Left forelimb (tissue), 1 donor: Measurements from ENCODE around the gene MOB3C.

Experiments used
- DNase-seq: peaks from one replicate; pipeline ENCODE4 v3.0.0-alpha.2; 2018; ENCODE audit warnings: low spot score

Gene MOB3C

DNA sequence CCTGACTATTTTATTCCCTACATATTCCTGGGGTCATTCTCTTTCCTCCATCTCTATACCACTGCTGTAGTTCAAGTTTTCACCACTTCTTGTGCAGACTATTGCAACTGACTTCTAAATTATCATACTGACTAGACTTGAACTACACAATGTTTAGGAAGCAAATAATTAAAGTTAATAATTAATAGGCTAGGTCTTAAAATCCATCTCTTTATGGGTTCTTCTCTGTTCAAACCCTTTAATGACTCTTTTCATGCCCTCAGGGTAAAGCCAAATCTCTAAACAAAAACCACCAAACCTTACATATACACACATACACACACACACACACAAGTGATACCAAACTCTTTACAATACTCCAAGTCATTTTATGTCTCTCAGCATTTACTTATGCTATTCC lies 22.3 kb upstream of the MOB3C start:
- DNase-seq = no peak

DNA sequence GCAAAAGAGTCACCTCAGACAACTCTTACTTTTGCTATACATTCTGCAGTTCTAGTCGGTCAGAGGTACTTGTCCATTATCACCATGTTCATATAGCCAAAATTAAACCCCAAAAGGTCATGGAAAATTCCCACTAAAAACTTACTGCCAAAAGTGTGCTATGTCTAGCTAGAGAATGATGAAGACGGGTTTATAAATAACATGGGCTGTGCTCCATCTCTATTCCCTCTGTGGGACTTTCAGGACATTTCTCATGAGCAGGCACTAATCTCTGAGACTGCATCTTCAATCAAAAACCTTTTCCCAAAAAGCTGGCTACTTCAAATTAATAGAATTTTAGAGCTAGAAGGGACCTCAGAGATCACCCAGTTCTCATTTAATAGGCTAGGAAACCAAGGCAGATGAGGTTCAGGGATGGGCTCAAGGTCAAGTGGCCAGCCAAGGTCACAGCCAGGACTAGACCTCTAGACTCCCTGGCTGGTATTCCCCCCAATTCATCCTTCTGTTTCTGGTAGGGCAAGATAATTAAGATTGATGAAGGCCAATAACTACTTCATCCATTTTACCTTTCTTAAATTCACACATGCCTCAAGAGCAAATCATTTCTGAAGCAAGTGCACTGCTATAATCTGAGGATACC lies 21.0 kb upstream of the MOB3C start:
- no peak for DNase-seq

DNA sequence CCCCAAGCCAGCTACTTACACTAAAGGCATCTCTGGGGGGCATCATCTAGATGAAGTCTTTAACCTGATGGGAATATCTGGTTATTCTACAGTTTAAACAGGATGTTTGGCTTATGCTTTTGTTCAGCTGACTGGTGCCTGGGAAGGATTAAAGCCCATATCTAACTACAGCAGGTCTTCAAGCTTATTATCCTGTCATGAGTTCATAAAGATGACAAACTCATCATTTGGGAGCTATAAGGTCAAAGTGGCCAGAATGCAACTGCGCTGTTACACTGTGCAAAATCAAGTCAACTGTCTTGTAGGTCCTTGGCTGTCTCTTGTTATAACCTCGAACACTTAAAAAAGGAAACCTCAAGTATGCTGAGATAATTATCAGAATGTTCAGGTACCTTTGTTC lies 18.6 kb upstream of the MOB3C start:
- DNase-seq = no peak

DNA sequence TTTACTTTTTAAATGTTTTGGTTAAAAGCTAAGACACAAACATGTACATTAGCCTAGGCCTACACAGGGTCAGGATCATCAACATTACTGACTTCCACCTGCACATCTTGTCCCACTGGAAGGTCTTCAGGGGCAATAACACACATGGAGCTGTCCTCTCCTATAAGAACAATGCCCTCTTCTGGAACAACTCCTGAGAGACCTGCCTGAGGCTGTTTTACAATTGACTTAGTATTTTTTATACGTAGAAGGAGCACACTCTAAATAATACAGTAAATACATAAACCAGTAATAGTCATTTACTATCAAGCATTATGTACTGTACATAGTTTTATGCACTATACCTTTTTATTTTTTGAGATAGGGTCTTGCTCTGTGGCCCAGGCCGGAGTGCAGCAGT lies 14.1 kb upstream of the MOB3C start:
- no peak for DNase-seq

DNA sequence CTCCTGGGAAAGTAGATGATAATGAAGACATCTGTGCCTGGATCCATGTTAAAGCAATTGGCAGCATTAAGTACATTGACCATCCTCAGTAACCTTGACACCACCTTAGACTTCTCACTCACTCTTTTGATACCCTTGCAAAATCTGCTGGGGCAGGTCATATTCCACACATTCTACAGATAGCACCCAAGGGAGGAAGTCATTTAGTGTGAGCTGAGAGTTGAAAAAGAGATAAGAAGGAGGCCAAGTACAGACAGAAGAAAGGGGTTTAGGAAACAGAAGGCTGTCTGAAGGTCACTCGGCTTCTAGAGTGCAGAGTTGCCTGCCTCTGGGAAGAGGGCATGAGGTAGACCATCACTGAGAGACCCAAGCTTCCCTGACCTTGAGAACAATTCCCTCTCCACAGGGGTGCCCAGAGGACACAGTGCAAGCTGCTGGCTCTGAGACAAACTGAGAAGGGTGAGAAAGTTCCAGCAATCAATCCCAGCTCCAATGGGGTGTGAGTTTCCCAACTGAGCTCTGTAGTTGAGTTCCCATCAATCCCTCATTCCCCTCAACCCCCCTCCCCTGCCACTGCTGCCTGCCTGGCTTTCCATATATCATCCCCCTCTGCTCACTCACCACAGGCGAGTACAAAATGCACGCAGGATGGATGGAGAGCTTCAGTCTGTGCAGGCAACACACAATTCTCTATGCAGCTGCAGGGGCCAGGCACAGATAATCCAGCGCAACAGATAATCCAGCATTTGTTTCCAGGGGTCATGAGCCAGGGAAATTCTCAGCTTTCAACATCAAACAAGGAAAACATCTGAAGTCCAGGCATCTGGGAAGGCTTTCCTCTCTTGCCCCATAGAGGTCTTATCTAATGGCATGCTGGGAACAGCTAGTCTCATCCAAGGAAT lies 7.4 kb upstream of the MOB3C start:
- peak; percentile 33 for DNase-seq

DNA sequence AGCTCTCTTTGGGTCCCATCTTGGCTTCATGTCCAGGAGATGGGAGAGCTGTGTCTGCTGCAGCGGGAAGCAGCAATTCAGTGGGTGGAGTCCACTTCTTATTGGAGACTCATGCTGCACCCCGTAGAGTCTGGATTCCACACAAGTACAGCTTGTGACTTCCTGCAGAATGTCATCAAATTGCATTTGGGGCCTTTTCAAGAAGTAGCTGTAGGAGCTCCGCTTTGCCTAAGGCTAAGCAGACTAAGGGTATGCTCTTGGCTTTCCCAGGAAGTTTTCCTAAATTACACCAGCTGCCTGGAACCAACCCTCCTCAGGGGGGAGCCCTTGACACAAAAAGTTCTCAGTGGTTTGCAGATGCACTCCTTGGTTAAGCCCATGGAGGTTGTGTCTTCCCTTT lies 5.7 kb upstream of the MOB3C start:
- no peak for DNase-seq

DNA sequence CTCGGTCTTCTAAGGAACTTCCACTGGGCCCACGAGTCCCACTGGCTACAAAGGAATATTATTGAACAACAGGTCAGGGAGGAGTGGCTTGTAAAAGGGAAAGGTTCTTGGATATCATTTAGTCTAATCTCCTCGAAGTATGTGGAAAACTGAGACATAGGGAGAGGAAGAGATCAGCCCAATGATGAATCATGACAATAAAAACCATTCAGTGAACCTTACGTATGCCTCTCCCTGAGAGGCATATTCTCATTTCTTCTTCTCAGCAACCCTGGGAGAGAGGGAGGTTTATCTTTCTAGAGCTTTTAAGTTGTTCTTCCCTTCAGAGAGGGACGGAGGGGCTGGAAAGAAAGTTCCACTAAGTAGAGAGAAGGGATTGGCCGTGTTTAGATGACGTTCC lies 5.3 kb upstream of the MOB3C start:
- DNase-seq = no peak

DNA sequence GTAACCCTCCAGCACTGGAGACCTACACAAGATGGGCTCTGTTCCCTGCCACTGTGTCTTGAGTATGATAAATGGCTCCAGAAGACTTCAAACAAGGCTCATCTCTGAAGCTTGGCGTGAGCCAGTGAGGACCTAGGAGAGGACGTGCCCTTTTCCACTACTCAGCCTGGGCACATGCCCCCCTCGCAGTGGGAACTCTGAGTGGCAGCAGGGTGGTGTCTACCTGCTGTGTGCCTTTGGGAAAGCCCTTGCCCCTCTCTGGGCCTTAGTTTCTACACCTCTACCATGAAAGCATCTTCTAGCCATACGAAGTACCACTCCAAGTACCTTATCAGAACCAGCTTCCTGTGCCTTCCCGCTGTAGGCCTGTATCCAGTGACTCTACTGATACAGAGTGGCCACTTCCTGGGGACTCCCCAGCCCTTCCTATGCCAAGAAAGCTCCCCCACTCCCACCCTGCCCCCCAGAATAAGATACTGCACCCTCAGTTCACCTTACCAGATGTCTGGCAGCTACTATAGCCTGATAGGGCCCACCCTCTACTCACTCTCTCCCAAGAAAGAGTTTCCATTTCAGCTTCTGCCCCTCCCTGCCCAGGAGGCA lies 3.1 kb upstream of the MOB3C start:
- DNase-seq = peak; percentile 18

DNA sequence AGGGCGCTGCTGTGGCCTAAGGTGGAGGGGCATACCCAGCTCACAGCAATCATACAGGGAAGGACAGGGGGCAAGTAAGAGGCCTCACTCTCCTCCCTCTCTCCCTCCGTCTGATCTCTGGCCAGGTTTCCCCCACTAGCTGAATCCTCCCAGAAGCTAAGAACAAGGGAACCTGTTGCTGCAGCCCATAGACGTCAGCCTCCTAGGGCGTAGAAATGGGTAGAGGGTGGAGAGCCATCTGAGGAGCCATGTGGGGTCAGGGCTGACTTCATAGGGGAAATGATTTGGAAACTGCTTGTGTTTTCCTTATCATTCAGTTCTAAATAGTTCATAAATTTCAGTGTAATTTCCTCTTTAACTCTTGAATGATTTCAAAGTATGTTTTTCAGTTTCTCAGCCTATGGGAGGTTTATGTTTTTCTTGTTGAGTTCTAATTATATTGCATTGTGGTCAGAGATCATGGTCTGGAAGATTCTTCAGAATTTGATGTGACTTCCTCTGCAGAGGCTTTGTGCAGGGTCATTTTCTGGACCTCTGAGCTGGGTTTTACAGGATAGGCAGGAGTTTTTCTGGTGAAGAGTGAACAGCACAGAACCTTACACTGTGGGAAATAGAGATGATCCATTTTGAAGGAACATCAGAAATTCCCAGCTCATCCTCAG lies 2.3 kb upstream of the MOB3C start:
- DNase-seq = peak; percentile 37

DNA sequence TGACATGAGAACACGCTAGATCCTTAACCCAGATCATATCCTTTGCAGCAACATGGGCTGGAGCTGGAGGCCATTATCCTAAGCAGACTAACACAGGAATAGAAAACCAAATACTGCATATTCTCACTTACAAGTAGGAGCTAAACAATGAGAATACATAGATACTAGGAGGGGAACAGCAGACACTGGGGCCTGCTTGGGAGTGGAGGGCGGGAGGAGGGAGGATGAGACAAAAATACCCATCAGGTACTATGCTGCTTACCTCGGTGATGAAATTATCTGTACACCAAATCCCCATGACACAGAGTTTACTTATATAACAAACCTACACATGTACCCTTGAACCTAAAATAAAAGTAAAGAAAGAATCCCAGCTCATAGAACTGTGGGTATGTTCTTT lies 1.2 kb upstream of the MOB3C start:
- DNase-seq = peak; percentile 6

DNA sequence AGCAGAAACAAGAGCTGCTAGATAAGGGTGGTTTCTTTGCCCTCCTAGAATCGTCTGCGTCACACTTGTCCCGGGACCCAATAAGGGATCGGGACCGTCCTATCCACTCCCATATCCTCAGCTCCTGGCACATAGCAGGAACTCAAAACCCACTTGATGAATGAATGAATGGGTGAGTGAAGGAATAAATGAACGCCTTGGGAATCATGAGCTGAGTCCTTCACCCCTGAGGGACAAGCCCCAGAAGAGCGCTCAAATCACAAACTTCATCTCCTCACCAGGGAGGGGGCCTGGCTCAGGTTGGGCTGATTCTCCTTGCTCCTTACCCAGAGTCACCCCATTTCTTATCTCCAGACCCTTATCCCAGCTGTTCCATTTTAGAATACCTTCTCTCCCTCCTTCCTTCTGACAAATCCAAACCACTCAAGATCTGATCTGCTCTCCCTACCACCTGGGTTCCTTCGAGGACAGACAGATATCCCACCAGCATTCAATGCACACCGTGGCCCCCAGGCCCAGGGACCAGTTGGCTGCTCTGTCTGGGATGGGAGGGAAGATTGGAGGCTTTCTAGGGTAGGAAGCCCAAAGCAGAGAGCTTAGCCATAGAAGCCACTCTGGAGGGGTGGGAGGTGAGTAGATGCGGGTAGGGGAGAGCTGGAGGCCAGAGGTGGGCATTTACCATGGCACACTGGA lies 643 bp upstream of the MOB3C start:
- DNase-seq = peak; percentile 52

DNA sequence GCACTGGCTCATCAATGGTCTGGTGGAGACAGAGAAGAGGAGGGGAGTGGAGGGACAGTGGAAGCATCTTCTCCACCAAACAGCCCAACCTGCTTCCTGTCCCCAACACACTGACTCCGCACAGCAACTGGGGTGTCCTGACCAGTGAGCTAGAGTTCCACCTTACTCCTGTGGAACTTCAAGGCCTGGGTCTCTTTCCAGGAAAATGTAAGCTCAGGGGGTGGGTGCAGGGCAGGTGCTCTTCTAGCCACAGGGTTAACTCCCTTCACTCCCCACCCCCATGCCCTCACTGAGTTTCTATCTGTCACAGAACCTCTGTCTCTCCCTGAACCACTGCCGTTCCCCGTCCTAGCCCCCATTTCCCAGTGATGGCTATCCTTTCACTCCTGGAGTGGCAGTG lies 876 bp downstream of the MOB3C start:
- DNase-seq = no peak

DNA sequence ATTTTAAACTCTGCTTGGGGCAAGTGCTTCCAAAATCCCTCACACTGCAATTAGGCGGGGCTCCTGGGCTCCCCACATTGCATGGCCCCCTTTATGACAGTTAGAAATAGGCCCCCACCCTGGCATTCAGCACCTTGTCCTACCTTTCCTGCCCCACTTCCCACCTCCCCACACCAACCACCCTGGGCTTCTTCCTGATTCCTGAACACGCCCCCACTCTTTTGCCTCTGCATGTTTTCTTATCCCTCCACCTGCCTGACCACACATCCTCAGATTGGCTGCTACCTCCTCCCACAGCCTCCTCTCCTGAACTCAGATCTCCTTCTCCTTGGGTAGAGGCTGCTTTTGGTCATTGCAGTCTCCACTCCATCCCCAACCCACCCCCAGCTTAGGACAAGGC lies 1.5 kb downstream of the MOB3C start:
- DNase-seq = no peak

DNA sequence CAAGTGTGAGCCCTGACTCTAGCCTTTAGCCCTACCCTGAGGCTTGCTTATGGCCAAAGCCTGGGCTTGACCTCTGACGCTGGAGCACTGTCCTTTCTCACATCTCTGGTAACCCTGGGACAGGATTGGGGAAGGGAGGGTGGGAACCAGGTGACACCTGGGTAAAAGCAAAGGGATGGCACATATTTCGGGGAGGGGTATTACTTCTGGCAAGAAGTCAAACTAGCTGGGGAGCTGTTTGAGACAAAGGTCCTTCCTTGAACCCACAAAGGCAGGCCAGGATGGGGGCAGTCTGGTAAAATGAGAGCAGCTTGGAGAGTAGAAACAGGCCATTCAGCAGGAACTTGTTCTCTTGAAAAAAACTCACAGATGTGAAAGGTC lies 2.0 kb downstream of the MOB3C start:
- DNase-seq = no peak

DNA sequence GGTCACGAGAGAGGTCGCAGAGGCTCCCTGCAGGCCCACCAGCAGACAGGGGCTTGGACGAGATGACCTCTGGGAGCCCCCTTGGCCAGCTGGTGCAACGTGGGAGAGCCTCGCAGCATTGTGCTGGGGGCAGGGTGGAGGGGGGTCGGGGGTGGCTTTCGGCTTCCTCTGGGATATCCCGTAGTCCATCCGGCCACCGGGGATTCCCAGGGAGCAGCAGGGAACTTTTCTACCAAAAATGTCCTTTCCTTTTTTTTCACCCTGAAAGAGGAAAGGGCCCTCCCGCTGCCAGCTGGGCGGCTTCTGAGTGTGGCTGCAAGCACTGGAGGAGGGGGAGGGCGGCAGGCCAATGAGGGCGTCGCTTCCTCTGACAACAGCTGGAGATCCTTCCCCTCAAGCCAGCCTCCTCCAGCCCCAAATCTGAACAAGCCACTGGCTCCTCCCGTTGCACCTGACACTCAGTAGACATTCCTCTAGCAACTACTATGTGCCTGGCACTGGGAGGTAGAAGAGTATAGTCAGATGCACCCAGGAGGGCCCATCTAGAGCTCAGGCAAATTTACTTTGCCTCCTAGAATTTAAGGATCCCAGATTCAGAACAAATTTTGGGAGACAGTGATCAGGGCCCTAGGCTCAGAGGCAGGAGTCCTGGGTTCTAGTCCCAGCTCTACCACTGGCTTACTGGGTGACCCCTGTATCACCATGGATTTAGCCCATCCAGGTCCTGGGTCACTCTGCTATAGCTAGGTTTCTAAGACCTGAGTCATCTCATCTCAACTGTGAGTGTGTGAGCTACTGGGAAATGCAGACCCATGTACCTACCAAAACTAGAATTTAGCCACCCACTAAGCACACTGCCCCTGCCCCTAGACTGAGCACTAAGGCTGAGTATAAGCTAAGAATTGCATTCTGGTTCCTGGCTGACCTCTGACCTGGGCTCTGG lies 2.7 kb downstream of the MOB3C start:
- peak; percentile 89 for DNase-seq

DNA sequence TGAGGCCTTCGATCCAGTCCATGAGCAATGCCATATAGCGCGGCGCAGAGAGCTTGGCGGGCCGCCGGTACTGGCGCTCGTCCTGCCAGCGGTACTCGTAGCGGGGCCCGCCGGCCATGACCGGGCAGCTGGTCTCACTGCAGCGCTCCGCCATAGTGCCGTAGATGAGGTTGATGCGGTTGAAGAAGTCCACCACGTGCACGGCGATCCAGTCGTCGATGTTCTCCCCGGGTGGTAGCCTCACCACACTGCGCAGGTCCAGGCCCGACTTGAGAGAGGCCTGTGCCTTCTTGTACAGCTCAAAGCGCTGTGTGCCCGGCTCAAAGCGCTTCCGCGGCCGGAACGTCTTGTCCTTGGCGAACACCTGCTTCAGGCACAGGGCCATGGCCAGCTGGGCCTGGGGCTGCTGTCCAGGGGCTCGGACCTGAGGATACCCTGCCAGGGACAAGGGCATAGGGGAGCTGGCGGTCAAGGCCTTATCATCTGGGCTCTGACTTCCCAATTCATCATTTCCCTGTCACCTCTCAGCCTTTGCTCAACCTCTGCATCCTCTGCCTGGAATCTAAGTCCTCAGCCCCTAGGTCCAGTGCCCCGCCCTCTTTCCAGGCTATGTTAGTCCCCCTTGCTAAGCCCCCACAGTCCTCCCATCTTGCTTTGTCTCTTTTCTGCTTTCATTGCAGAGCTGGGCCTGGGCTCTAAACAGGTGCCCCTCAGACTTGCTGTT lies 3.5 kb downstream of the MOB3C start:
- no peak for DNase-seq

DNA sequence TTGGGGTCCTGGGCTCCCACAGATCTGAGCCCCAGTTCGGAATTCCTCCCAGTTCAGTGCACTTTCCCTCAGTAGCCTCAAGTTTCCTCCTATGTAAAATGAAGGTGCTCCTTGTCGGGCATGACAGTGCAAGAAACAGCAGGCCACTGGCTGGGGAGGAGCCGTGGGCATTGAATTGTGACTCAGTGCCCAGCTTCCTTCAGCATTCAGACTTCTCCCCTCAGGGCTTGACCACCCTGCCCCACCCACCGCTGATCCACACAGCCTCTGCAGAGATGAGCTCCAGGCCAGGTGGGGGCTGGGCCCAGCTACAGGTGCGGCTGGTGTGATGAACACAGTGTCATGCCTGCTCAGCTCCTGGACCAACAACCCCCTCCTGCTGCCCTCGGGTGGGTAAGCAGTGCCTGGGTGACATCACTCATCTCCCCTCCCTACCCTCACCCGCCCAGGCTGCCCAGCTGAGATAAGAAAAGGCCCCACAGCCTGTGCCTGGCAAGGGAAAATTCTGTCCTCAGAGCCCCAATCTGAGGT lies 4.9 kb downstream of the MOB3C start:
- no peak for DNase-seq

DNA sequence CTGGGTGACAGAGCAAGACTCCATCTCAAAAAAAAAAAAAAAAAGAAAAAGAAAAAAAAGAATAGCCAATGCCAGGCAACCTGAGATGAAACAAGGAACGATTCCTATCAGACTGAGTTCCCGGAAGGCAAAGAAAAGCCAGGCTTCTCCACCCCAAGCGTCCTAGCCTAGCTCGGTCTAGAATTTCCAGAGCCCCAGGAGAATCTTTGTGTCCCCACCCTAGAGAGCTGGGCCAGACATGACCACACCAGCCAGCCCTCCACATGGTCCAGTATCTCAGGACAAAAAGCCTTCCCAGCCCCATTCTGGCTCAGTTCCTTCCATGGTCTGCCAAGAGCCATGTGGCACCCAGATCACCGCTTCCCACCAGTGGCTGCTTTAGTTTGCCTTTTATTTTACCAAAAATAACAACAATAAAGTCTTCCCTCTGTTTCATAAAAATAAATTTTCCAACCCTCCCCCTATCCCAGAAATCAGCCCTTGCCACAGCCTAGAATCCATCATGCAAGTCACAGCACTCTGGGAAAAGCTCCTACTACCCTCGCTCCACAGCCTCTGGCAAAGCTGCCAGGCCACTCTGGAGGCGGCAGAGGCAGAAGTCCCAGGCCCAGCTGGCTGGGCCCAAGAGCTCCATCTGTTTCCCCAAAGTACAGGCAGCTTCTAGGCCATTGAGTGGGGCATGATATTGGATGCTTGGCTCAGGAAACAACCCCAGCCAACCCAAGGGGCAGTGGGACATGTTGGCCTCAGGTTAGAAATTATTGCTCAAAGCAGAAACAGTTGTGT lies 9.1 kb downstream of the MOB3C start:
- DNase-seq = no peak

DNA sequence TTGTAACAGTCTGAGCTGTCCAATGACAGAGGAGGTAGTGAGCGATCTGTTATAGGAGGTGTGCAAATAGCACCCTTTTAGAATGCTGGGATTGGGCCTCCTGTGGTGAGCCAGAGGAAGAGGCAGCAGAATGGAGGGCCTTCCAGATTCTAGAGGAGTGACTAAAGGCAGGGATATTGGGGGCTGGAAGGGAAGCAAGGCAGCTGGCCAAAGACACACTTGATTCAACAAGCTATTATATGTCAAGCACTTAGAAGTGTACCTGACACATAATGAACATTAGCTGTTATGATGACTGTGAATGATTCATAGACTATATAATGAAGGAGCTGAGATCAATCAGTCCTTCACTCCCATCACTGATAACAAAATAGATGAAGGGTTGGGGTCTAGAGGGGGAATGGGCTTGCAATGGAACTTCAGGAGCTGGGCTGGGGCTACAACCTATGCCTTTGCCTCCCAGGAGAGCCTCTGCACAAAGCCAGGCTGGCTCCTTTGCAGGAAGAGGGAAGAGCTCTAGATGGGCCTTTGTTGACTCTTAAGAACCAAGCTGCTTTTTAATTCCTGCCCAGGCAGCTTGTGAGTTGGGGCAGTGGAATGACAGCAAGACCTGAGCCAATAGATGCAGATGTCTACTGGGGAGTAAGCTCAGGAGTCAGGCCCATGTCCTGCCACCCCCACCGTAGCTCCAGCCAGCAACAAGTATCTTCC lies 10.2 kb downstream of the MOB3C start:
- DNase-seq = no peak
